GM21381 (cell line): ENCODE measurements around the gene CCDC102B.
A peak's percentile ranks its signal among the peaks of the same experiment; 100 is the strongest.
"Not testable (repeated sequence)": the region's sequence is repeated elsewhere in the genome, so short reads cannot be mapped to it uniquely, and the experiment has no call there.

Experiments
- ATAC-seq: cut with Tn5 transposase; IDR thresholded peaks from one replicate; pipeline ENCODE4 v1.9.1; 2021; ENCODE audit warnings: mild to moderate bottlenecking, moderate library complexity; ENCODE audit not compliant: unreplicated experiment

Gene CCDC102B

DNA sequence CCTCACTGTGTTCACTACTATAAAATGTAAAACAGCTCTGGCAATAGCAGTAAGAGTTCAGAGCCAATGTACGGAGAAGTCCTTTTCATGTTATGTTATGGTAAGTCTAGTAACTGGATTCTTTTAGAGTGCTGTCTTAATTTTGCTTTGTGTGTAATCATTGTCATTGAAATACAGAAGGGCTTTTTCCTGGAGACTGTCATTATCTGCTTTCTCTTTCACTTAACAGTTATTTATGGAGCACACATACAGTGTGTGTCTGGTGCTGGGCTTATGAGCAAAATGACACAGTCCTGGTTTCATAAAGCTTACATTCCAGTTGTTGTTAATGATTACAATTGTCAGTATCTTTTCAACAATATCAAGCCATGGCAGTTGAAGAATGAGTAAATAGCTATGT, 95.5 kb downstream of the CCDC102B start:
- no peak for ATAC-seq

DNA sequence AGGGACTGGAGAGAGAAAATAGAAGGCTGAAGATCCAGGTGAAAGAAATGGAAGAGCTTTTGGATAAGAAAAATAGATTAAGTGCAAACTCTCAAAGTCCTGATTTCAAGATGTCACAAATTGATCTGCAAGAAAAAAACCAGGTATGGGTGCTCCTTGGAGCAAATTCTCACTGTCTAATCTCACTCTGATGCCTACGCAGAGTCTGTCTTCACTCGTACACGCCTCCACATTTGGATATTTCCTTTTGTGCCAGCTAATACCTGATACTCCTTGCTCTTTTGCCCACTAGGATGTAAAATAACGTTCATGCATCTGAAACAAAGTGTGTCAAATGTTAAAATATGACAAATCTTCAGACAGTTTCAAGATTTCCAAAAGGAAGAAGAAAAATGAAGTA, 99.4 kb downstream of the CCDC102B start:
- ATAC-seq: no peak

DNA sequence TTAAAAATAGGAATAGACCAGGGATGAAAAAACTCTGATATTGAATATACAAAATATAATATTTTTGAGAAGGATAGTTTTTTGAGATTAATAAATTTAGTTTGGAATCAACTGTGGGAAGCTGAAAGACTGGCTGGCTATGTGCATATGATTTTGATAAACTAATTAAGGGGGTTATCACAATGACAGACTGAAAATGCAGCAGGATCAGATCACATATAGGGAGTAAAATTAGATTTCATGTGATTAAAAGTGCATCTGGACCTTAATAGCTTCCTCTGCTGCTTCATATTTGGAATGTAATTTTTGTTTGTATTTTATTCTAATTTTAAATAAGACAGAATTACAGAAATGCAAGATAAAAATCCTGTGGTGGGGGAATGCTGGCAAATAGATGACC, 111.7 kb downstream of the CCDC102B start:
- ATAC-seq: no peak

DNA sequence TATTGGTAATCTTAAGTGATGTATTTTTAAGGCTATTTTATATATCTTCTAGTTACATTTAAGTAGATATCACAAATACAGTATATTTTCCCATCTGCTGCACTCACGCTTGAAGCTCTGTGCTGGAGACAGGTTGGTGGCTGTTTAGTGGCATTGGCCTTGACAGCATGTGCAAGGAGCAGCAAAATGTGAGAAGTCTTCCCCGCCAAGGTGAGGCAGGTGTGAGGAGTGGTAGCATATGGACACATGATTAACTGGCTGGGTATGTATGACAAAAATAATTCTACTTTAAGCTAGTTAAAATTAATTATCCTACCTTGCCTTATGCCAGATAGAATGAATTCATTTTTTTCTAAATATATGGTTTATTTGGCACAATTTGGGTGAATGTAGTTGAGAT, 117.2 kb downstream of the CCDC102B start:
- no peak for ATAC-seq

DNA sequence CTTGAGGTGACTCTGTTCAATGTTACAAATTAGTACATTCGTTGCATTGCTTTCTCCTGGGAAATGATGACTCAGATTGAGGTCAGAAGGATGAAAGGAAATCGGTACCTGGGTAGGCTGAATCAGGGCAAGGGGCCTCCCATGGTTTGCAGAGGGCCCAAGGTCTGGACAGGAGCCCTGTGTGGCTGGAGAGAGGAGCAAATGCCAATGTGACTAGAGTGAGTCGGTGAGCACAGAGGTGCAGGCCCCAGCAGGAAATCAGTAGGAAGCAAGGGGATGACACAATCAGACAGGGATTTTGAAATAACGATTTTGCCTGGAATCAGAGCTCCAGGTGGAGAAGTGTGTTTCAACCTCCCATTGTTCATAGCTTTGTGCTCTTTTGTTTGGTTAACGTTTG, 118.9 kb downstream of the CCDC102B start:
- no peak for ATAC-seq

DNA sequence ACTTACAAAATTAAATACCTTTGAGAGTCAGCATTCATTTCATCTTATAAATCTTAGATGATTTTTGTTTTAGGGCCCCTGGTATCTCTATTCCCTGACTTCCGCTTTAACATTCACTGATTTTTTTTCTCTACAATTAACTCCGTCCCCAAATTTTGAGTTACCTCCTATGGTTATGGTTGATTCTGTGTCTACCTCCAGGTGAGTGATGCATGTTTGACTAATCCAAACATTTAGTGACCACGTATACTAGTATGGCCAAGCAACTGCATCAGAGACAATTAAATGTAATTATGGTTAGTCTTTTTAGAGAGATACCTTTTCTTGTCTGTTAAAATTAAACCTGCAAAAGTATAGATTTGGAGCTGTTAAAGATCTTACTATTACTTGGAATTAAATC, 120.3 kb downstream of the CCDC102B start:
- no peak for ATAC-seq

DNA sequence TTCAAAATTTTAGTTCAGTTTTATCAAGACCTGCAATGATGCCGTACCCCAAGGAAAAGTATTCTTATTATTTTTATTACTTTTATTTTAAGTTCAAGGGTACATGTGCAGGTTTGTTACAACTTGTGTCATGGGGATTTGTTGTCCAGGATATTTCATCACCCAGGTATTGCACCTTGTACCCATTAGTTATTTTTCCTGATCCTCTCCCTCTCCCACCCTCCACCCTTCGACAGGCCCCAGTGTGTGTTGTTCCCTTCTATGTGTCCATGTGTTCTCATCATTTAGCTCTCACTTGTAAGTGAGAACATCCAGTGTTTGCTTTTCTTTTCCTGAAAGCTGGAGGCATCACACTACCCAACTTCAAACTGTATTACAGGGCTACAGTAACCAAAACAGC, 122.0 kb downstream of the CCDC102B start:
- ATAC-seq: no peak

DNA sequence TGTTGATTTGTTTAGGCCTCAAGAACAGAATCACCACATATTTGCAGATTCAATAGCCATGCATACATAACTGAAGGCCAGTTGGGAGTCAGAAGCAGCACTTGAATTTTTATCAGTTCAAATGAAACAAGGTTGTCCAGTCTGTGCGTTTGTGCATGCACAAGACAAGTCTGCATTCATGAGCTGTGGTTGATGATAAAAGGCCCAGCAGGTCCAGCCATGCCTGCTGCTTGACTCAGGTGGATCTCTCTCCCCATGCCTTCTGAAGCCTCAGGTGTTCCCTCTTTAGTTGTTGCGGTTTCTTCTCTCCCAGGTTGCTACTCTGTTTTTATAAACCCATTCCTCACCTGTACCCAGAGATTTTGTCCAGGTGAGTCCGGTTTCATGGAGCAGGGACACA, 124.5 kb downstream of the CCDC102B start:
- no peak for ATAC-seq

DNA sequence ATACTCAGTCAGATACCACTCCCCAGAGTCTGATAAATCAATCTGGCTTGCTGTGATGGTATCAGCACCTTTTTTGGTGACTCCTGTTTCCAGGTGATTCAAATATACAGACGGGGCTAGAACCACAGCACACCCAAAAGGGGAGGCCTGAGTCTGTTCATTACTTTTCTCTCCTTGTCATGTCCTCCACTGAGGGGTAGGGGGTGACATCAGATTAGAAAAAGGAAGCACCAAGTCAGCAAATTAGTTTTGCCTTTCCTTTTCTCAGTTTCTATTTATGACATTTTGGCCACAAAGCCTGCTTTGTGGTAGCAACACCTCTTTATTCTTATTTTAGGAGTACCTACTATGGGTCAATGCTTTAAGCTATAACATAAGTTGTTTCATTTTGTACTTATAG, 127.4 kb downstream of the CCDC102B start:
- ATAC-seq: peak; percentile 92

DNA sequence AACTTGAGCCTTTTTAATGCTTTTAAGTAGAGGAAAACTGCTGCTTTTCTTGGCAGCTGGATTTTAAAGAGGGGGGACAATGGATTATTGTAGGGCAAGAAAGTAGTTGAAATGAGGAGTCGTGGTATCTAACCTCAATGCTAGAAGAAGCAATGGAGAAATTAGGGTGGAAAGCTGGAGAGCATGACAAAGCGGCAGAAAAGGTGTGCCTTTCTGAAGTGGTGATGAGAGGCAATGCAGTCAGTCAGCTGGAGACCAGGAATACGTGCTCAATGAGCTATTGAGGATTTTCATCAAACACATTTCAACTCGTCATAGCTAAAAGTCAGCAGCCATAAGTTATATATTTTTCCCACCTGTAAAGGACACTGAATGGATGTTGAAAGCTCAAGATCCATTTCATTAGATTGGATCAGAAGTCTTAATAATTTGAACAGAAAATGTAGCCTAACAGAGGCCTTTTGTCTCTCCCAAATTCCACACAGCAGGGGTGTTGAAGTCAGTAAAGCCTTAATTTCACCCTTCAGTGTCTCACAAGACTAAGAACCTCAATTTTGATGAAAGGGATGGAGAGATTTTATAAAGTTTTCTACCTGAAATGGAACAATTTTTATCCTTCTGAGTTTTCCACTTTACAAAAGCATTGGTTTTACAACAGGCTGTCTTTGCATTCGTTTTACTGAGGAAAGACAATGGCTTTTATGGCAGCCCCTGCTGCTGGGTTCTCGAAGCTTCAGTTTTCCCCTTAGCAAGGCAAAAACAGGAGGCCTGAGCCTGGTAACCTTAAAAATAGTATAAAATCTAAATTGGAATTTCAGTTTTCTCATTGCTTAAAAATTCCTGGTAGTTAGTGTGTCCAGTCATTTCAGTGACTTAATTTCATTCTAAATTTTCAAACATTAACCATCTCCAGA, 131.1 kb downstream of the CCDC102B start:
- ATAC-seq: no peak

DNA sequence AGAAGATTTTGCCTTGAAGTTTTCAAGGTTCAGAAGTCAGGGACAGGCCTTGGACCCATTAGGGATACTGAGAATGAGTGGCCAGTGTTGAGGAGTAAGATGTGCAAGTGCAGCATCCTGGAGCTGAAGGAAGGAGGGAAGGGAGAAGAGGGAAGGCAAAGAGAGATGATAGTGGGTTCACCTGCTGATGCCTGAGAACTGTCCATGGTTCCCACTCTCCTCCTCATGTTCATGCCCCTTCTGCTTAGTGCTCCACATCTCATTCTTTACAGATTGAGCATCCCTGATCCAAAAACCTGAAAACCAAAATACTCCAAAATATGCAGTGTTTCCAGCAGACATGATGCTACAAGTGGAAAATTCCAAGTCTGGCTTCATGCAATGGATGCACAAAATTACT, 137.8 kb downstream of the CCDC102B start:
- no peak for ATAC-seq

DNA sequence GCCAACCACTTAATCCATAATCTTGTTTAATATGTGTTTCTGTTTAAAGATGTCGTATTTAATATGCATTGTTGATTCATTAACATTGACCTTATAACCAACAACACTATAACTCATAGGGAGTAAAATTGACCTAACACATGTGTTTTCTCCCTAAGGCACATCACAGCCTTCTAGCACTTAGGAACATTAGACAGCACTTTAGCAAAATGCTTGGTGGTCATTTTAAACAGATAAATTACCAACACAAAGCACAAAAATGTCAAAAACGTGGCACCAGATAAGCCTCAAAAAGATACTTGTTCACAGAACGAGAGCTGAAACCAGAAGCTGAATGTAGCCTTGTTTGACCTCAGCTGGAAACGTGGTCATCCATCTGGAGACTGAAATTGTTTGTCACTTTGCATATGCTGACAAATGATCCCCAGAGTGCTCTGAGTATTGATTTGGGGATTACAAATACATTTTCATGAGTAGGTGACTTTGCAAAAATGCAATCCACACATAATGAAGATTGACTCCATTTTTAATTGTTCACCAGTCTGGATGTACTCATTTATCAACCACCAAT, 139.2 kb downstream of the CCDC102B start:
- ATAC-seq: no peak

DNA sequence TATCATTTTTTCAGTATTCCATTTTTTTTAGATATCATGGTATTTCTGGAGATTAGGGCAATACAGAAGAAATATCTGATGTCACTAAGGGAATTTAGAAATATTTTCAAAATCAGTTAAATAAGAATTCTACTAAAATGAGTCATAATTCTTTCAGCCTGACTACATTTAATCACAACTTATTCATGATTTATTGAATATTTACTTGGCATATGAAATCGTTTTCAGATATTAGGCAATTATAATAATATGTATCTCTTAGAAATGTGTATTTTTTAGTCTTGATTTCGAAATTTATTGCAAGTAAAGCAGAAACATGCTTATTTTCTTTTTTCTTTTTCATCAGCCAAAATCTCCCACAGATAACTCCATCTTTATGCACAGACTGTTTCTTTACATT, 142.2 kb downstream of the CCDC102B start:
- no peak for ATAC-seq

DNA sequence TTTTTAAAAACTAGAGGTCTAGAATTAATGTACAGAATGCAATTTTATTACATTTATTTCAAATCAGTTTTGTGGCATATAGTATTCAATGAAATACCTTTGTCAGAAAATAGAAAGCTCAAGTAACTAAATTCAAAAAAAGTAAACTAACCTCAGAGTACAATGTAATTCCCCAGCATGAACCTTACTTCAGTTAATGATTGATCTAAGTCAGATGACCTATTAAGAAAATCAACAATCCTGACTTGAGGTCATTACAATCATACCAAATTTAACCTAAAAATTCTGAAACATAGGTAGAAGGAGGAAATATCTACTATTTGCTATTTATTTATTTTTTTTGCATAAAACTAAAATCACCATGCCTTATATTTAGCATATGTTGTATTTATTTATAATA, 142.9 kb downstream of the CCDC102B start:
- ATAC-seq: no peak

DNA sequence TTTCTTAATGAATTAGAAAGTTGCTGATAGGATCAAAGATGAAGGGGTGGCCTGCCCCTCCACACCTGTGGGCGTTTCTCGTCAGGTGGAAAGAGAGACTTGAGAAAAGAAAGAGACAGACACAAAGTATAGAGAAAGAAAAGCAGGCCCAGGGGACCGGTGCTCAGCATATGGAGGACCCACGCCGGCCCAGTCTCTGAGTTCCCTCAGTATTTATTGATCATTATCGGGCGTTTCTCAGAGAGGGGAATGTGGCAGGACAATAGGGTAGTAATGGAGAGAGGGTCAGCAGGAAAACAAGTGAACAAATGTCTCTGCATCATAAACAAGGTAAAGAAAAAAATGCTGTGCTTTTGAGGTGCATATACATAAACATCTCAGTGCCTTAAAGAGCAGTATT, 144.3 kb downstream of the CCDC102B start:
- no peak for ATAC-seq

DNA sequence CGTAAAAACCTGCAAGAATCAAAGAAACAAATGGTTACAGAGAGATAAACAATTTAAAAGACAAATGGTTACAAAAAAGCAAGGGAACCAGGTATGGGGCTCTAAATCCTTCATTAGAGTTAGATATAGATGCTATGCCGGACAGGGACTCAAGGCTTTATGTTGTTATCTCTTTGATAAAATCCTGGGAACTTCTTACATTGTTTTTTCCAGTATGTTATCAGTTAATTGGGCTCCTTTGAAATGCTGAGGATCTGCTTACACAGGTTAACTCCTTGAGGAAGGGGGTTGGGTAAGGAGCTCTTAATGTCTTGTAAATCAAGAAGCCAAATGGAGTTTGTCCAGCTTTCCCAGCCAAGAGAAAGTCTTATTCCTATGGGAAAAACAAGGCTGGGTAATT, 146.0 kb downstream of the CCDC102B start:
- not testable (repeated sequence) for ATAC-seq

DNA sequence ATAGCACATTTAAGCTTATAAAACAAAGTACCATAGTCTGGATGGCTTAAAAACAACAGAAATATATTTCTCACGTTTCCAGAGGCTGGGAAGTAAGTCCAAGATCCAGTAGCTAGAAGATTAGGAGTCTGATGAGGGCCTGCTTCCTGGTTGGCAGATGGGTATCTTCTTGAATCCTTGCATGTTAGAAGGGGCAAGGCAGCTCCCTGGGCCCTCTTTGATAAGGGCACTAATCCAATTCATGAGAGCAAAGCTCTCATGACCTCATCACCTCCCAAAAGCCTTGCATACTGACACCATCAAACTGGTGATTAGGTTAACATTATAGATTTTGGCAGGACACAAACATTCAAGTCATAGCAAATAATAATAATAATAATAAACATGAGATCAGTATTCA, 146.4 kb downstream of the CCDC102B start:
- no peak for ATAC-seq

DNA sequence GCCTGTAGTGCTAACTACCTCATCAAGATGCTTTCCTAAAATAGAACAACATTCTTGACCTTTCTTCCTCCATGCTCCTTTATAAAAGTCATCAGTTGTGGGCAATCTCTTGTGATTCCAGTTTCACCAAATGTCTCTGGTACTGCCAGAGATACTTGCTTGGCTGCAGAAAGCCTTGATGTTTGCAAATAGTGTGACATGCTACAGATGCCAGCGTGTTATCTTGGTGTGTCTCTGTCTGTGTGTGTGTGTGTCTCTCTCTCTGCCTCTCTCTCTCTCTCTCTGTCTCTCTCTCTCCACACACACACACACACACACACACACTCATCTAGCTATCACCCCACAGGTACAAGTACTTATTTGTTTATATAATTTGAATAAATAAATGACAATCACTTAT, 146.9 kb downstream of the CCDC102B start:
- ATAC-seq: no peak

DNA sequence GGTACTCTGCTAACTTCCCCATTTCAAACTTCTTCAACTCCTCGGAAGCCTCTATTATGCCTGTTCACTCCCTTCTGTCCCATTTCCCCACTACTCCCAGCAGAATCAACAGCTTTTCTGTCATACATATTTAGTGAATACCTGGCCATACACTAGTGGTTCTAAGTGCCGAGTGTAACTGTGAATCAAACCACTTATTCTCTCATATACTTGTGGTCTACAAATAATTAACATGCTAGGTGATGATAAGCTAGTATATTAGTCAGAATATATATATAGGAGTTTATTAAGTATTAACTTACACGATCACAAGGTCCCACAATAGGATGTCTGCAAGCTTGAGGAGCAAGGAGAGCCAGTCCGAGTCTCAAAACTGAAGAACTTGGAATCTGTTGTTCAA, 150.7 kb downstream of the CCDC102B start:
- no peak for ATAC-seq

DNA sequence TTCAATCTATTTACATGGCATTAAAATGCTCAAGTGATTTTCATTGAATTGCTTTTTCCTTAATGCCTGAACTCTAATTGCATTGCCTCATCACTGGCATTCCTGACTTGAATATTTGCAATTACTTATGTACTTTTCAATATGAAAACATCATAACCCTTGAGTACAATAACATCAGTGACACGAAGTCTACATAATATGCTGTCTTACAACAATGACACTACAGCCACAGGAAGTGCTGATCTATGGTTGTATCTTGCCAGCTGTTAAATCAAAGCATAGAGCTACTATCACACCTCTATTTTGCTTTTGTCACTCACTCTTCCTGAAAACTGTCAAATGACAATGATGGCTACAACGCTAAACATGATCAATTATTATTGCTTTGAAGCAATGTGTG, 156.9 kb downstream of the CCDC102B start:
- no peak for ATAC-seq

DNA sequence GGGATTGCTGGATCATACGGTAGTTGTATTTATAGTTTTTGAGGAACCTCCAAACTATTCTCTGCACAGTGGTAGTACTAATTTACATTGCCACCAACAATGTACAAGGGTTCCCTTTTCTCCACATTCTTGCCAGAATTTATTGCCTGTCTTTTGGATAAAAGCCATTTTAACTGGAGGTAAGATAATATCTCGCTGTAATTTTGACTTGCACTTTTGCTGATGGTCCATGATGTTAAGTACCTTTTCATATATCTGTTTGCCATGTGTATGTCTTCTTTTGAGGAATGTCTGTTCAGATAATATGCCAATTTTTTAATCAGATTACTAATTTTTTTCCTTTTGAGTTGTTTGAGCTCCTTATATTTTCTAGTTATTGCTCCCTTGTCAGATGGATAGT, 158.8 kb downstream of the CCDC102B start:
- no peak for ATAC-seq

DNA sequence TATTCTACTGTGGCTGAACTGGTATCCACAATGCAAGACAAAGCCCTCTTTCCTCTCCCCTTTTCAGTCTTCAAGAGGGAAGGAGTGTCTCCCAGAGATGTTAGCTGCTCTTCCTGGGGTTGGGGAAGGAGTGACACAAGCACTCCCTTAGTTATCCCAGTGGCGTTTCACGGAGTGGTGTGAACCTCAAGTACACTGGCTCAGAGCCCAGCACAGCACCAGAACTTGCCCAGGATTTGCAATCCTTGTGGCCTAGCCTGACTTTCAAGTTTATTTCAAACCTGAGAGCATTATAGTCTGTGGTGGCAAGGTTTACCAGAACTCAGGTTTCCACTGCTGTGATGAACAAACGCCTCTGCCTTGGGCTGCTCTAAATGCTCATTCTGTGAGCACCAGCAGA, 162.5 kb downstream of the CCDC102B start:
- no peak for ATAC-seq

DNA sequence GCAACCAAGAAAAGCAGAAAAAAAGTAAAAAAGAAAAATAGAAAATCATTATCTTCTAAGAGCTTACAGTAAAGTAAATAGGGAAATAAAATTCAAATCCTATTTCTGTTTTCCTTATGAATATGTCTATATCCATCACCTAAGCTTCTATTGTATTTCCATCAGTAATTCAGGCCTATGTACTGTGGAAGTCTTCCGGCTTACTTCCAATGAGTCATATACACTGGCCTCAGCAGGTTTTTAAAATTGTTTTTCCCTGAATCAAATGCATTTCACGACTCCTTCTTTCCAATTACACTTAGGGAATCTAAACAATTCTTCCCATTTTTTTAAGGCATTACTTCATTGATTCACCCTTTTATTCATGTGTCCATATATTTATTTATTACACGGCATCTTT, 164.7 kb downstream of the CCDC102B start:
- no peak for ATAC-seq
